Measurements from ENCODE around the gene RPL23. TPM values are rescaled to one million over a fixed set of nuclear protein-coding genes. Genes with fewer than 3 reads are reported as not detected.
A peak's percentile ranks its signal among the peaks of the same experiment; 100 is the strongest.

Gene RPL23
- total and polyA plus RNA-seq, 9 of the 15 experiments (the other 6 are each of a cell fraction or from before 2014, with no cell fraction given) = 1,745 to 3,667 (median 3,096) TPM

DNA sequence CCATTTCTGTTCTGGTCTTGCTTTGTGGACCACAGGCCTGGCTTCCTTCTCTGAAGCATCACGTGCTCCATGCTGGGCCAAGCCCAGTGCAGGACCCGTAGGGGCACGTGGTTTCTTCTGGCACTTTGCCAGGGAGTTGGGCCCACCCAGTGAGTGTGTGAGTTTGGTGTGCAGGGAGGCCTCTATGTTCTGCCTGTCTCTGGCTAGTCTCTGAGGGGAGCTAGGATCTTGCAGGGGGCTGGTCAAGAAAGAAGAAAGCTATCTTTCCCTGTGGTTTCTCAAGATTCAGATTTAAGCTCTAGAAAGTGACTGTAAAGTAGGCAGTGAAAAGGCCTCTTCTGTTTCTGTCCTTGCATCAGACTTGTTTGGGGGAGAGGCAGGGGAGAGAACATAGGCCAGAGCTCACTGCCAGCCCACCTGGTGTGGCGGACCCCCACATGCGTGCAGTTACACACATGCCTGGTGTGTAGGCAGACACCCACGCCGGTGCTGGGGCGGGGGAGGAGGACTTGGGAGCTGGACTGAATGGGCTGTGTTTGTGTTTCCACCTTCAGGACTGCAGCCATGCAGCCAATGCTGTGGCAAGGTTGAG is 28.2 kb upstream of the RPL23 start (continued):
- TF ChIP-seq, protein P1, sequence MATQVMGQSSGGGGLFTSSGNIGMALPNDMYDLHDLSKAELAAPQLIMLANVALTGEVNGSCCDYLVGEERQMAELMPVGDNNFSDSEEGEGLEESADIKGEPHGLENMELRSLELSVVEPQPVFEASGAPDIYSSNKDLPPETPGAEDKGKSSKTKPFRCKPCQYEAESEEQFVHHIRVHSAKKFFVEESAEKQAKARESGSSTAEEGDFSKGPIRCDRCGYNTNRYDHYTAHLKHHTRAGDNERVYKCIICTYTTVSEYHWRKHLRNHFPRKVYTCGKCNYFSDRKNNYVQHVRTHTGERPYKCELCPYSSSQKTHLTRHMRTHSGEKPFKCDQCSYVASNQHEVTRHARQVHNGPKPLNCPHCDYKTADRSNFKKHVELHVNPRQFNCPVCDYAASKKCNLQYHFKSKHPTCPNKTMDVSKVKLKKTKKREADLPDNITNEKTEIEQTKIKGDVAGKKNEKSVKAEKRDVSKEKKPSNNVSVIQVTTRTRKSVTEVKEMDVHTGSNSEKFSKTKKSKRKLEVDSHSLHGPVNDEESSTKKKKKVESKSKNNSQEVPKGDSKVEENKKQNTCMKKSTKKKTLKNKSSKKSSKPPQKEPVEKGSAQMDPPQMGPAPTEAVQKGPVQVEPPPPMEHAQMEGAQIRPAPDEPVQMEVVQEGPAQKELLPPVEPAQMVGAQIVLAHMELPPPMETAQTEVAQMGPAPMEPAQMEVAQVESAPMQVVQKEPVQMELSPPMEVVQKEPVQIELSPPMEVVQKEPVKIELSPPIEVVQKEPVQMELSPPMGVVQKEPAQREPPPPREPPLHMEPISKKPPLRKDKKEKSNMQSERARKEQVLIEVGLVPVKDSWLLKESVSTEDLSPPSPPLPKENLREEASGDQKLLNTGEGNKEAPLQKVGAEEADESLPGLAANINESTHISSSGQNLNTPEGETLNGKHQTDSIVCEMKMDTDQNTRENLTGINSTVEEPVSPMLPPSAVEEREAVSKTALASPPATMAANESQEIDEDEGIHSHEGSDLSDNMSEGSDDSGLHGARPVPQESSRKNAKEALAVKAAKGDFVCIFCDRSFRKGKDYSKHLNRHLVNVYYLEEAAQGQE (IDR thresholded peaks at IDR 0.05; ENCODE audit: borderline replicate concordance) = peak; percentile 48; the same call in 1 of the 2 replicates
- TF ChIP-seq, protein P1 (CRISPR knock-in tag; IDR thresholded peaks at IDR 0.05; ENCODE audit: low read depth) = no peak
- TF ChIP-seq ZNF766 (CRISPR knock-in tag; conservative IDR thresholded peaks at IDR 0.05) (no peak), SMAD1 (IDR thresholded peaks at IDR 0.05; ENCODE audit: low read depth, low read length, partially characterized antibody) (peak; percentile 91), ZC3H11A (IDR thresholded peaks at IDR 0.05; ENCODE audit: low read depth, low read length) (no peak)
- TF ChIP-seq, protein P2, sequence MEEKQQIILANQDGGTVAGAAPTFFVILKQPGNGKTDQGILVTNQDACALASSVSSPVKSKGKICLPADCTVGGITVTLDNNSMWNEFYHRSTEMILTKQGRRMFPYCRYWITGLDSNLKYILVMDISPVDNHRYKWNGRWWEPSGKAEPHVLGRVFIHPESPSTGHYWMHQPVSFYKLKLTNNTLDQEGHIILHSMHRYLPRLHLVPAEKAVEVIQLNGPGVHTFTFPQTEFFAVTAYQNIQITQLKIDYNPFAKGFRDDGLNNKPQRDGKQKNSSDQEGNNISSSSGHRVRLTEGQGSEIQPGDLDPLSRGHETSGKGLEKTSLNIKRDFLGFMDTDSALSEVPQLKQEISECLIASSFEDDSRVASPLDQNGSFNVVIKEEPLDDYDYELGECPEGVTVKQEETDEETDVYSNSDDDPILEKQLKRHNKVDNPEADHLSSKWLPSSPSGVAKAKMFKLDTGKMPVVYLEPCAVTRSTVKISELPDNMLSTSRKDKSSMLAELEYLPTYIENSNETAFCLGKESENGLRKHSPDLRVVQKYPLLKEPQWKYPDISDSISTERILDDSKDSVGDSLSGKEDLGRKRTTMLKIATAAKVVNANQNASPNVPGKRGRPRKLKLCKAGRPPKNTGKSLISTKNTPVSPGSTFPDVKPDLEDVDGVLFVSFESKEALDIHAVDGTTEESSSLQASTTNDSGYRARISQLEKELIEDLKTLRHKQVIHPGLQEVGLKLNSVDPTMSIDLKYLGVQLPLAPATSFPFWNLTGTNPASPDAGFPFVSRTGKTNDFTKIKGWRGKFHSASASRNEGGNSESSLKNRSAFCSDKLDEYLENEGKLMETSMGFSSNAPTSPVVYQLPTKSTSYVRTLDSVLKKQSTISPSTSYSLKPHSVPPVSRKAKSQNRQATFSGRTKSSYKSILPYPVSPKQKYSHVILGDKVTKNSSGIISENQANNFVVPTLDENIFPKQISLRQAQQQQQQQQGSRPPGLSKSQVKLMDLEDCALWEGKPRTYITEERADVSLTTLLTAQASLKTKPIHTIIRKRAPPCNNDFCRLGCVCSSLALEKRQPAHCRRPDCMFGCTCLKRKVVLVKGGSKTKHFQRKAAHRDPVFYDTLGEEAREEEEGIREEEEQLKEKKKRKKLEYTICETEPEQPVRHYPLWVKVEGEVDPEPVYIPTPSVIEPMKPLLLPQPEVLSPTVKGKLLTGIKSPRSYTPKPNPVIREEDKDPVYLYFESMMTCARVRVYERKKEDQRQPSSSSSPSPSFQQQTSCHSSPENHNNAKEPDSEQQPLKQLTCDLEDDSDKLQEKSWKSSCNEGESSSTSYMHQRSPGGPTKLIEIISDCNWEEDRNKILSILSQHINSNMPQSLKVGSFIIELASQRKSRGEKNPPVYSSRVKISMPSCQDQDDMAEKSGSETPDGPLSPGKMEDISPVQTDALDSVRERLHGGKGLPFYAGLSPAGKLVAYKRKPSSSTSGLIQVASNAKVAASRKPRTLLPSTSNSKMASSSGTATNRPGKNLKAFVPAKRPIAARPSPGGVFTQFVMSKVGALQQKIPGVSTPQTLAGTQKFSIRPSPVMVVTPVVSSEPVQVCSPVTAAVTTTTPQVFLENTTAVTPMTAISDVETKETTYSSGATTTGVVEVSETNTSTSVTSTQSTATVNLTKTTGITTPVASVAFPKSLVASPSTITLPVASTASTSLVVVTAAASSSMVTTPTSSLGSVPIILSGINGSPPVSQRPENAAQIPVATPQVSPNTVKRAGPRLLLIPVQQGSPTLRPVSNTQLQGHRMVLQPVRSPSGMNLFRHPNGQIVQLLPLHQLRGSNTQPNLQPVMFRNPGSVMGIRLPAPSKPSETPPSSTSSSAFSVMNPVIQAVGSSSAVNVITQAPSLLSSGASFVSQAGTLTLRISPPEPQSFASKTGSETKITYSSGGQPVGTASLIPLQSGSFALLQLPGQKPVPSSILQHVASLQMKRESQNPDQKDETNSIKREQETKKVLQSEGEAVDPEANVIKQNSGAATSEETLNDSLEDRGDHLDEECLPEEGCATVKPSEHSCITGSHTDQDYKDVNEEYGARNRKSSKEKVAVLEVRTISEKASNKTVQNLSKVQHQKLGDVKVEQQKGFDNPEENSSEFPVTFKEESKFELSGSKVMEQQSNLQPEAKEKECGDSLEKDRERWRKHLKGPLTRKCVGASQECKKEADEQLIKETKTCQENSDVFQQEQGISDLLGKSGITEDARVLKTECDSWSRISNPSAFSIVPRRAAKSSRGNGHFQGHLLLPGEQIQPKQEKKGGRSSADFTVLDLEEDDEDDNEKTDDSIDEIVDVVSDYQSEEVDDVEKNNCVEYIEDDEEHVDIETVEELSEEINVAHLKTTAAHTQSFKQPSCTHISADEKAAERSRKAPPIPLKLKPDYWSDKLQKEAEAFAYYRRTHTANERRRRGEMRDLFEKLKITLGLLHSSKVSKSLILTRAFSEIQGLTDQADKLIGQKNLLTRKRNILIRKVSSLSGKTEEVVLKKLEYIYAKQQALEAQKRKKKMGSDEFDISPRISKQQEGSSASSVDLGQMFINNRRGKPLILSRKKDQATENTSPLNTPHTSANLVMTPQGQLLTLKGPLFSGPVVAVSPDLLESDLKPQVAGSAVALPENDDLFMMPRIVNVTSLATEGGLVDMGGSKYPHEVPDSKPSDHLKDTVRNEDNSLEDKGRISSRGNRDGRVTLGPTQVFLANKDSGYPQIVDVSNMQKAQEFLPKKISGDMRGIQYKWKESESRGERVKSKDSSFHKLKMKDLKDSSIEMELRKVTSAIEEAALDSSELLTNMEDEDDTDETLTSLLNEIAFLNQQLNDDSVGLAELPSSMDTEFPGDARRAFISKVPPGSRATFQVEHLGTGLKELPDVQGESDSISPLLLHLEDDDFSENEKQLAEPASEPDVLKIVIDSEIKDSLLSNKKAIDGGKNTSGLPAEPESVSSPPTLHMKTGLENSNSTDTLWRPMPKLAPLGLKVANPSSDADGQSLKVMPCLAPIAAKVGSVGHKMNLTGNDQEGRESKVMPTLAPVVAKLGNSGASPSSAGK (IDR thresholded peaks at IDR 0.05) = no peak; the same call in 1 of the 2 replicates
